GM06990 (cell line): ENCODE results near the gene SLC3A2.

Experiments used
- DNase-seq: peaks from one replicate; pipeline ENCODE4 v3.0.0-alpha.2; 2011; ENCODE audit not compliant: insufficient read length; ENCODE audit errors: extremely low read depth
- H3K27me3 ChIP-seq: replicated peaks from 2 replicates; pipeline ENCODE4 v1.6.0; 2011; ENCODE audit warnings: low read length; ENCODE audit not compliant: control insufficient read depth, insufficient read depth
- H3K36me3 ChIP-seq: 2 replicates; pipeline ENCODE4 v1.5.1; 2011; ENCODE audit warnings: low read length; ENCODE audit not compliant: control insufficient read depth, insufficient read depth
- H3K4me3 ChIP-seq: replicated peaks from 2 replicates; pipeline ENCODE4 v1.5.1; 2011; ENCODE audit warnings: low read depth, mild to moderate bottlenecking, control low read depth, low read length
- TF ChIP-seq, protein P1 (sequence below): IDR thresholded peaks from 2 replicates; pipeline ENCODE4 v1.5.1; 2011; ENCODE audit warnings: low read length, control low read depth, mild to moderate bottlenecking, inconsistent platforms; ENCODE audit not compliant: insufficient read depth, poor library complexity, severe bottlenecking

Gene SLC3A2

DNA sequence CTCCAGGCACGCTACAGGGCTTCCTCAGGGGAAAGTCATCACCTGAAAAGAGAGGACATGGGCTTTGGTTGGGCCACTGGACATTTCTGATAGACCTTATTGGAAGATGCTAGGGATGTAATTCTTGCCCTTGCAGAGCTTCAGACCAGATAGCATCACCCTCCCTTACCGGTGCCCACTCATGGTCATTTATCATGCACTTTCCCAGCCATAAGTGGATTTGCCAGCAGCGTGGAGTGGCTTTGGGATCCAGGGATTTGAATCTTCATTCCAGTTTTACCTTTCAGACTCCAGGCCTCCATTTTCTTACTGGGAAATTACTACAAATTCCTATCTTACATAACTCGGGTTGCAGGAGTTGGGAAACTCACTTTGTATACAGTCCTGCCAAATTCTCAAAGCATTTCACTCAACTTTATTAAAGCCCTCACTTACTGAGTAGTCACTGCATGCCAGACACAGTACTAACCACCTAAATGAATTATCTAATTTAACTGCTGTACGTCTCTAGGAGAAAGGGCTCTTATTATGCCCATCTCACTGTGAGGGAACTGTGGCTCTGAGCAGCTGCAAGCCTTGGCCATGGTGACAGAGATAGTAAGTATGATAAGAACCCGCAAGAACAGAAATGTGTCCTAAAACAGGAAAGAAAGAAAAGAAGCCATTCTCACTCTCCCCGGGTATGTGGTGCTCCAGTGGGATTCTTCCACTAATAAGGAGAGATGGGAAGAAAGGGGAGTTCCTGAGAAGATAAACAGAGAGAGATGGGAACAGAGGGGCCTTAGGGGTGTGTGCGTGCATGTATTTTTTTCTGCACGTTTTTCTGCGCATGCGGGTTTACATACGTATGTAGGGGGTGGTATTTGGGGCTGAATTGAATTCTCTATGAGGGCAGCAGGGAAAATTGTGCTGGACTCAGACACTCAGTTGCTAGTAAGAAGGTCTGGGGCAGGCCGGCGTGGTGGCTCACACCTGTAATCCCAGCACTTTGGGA is 30.7 kb downstream of the SLC3A2 start:
- H3K27me3 ChIP-seq = no peaks in the 10 kb centered on the region; the same call in 1 of the 2 replicates
- no peak overlapping the region for H3K4me3 ChIP-seq
- TF ChIP-seq, protein P1, sequence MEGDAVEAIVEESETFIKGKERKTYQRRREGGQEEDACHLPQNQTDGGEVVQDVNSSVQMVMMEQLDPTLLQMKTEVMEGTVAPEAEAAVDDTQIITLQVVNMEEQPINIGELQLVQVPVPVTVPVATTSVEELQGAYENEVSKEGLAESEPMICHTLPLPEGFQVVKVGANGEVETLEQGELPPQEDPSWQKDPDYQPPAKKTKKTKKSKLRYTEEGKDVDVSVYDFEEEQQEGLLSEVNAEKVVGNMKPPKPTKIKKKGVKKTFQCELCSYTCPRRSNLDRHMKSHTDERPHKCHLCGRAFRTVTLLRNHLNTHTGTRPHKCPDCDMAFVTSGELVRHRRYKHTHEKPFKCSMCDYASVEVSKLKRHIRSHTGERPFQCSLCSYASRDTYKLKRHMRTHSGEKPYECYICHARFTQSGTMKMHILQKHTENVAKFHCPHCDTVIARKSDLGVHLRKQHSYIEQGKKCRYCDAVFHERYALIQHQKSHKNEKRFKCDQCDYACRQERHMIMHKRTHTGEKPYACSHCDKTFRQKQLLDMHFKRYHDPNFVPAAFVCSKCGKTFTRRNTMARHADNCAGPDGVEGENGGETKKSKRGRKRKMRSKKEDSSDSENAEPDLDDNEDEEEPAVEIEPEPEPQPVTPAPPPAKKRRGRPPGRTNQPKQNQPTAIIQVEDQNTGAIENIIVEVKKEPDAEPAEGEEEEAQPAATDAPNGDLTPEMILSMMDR = no peak
- DNase-seq = no peak
- H3K36me3 ChIP-seq = no peaks in the 10 kb centered on the region

DNA sequence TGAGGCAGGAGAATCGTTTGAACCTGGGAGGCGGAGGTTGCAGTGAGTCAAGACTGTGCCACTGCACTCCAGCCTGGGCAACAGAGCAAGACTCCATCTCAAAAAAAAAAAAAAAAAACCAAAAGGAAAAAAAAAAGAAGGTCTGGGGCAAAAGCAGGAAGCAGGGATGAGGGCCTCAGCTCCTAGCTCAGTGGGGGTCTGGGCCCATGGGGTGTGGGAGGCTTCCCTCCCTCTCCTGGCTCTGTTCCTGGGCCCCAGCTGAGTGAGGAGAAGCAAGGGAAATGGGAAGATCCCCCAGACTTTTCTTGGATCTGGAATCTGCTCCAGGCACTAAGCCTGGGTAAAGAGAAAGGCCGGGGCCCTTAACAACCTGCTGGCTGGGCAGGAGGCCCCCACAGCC is 31.6 kb downstream of the SLC3A2 start:
- TF ChIP-seq, protein P1 = no peak
- Histone ChIP-seq H3K27me3 (no peaks in the 10 kb centered on the region; the same call in 1 of the 2 replicates), H3K4me3 (no peak overlapping the region), H3K36me3 (no peaks in the 10 kb centered on the region)
- DNase-seq = no peak

DNA sequence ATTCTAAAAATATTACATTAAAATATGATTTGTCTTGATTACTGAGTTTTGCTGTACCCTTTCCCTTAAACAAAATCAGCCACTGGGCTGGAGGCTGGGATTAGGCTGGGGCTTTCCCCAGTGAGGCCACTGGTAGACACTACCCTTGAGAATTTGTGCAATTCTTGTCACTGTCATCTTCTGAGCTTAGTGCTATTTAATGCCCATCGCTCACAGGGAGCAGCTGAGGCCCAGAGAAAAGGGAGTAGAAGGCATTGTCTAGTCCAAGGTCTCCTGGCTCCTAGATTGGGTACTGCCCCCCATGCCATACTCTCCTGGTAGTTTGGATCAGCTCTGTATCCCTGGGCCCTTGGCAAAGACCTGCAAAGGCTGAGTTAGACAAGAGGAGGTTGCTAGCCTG is 33.7 kb downstream of the SLC3A2 start:
- H3K4me3 ChIP-seq = no peak overlapping the region
- no peaks in the 10 kb centered on the region; the same call in 1 of the 2 replicates for H3K27me3 ChIP-seq
- DNase-seq = no peak
- TF ChIP-seq, protein P1 = no peak
- no peaks in the 10 kb centered on the region for H3K36me3 ChIP-seq

DNA sequence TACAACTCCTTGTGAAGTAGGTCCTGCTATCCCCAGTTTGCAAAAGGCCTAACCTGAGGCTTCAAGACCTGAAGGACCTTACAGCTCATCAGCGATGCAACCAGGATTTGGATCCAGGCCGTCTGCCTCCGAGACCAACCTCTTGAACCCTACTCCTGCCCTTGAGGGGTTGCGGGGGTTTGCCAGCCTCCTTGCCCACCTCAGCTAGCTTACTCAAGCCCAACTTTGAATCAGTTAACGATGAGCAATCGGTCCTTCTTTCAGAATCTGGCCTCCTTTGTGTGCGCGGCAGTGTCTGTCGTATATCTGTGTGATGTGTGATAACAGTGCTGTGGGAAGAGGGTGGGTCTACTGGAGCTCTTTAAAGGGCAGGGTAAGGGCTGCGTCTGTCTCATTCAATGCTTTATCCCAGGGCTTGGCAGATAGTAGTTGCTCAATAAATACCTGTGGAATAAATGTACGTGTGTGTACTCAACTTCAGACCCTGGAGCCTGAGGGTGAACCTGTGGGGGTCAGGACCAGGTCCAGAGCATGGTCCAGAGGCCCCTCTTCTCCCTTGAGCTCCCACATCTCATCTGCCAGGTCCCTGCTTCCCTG is 37.3 kb downstream of the SLC3A2 start:
- TF ChIP-seq, protein P1 = no peak
- Histone ChIP-seq H3K36me3 (no peaks in the 10 kb centered on the region), H3K4me3 (no peak overlapping the region), H3K27me3 (peaks cover 2% of the 10 kb centered on the region; the same call in 1 of the 2 replicates)
- no peak for DNase-seq

DNA sequence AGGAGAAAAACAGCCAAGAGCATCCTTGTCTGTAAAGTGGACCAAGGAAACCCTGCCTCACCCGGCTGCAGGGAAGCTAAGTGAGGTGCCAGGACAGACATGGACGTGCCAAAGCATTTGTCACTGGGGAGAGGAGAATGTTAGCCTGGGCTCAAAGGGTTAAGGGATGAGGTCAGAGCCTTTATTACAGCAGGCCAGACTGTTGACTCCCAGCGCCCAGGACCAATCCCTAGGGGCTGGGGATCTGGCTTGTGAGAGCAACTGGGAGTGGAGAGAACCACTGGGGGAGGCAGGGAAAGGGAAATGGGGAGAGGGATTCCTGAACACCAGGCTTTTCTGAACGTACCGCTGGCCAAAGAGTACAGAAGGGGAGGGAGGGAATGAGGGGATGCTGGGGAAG is 37.8 kb downstream of the SLC3A2 start:
- H3K36me3 ChIP-seq = no peaks in the 10 kb centered on the region
- peaks cover 2% of the 10 kb centered on the region; the same call in 1 of the 2 replicates for H3K27me3 ChIP-seq
- H3K4me3 ChIP-seq = no peak overlapping the region
- DNase-seq = no peak
- TF ChIP-seq, protein P1 = no peak
